PFSK-1 (cell line): ENCODE results near the gene LRFN2.

ENCODE experiments used
- FOXP2 ChIP-seq: optimal IDR thresholded peaks from 2 replicates; pipeline ENCODE3; 2011; ENCODE audit warnings: borderline replicate concordance, control low read depth, inconsistent platforms; ENCODE audit not compliant: insufficient read depth; ENCODE audit errors: extremely low read length, extremely low read depth
- POLR2AphosphoS5 ChIP-seq: IDR thresholded peaks from 2 replicates; pipeline ENCODE4 v1.6.1; 2012; ENCODE audit warnings: low read depth, mild to moderate bottlenecking, control low read depth, low read length, moderate library complexity
- REST ChIP-seq, 2 experiments: IDR thresholded peaks; 2 replicates each; pipeline versions ENCODE4 v1.6.1 to v1.8.0; 2011 to 2012; ENCODE audit warnings: low read depth in 2 of 2, low read length in 2 of 2, control low read depth in 1 of 2, inconsistent platforms in 1 of 2, mild to moderate bottlenecking in 1 of 2, moderate library complexity in 1 of 2; ENCODE audit not compliant: insufficient read depth in 1 of 2
- SIN3A ChIP-seq: IDR thresholded peaks from 2 replicates; pipeline ENCODE4 v1.6.1; 2012; ENCODE audit warnings: mild to moderate bottlenecking, low read length, moderate library complexity, borderline replicate concordance; ENCODE audit not compliant: insufficient read depth
- TAF1 ChIP-seq: IDR thresholded peaks from 2 replicates; pipeline ENCODE4 v1.6.1; 2012; ENCODE audit warnings: low read length, control low read depth, borderline replicate concordance; ENCODE audit not compliant: insufficient read depth

LRFN2 gene

GRCh38 chr6:40358473-40359460 is 228.4 kb downstream of the LRFN2 start:
- TF ChIP-seq FOXP2 = no peak
- TF ChIP-seq REST (IDR thresholded peaks at IDR 0.05; ENCODE audit: insufficient read depth in 1 of 2, low read depth in 2 of 2, low read length in 2 of 2) = no peak
- TF ChIP-seq POLR2AphosphoS5 = no peak
- no peak for TF ChIP-seq TAF1
- TF ChIP-seq SIN3A = no peak

GRCh38 chr6:40356242-40356910 is 230.8 kb downstream of the LRFN2 start:
- TF ChIP-seq POLR2AphosphoS5 (no peak), FOXP2 (no peak), TAF1 (no peak), REST (IDR thresholded peaks at IDR 0.05; ENCODE audit: insufficient read depth in 1 of 2, low read depth in 2 of 2, low read length in 2 of 2) (no peak), SIN3A (no peak)

GRCh38 chr6:40355532-40355931 is 231.6 kb downstream of the LRFN2 start:
- TF ChIP-seq SIN3A = no peak
- no peak for TF ChIP-seq REST (IDR thresholded peaks at IDR 0.05; ENCODE audit: insufficient read depth in 1 of 2, low read depth in 2 of 2, low read length in 2 of 2)

DNA sequence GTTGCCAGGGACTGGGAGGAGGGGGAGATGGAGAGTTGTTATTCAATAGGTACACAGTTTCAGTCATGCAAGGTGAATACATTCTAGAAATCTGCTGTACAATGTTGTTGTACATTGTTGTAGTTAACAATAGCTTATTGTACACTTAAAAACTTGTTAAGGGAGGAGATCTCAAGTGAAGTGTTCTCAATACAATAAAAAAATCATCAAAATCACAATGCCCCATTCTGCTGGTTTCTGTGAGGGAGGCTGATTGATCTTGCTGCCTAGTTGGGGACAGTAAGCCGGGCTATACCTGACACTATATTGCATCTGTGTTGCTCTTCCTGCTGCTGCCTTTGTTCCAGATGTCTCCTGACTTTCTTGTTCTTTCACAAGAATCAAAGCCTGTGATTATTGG is 232.1 kb downstream of the LRFN2 start:
- TF ChIP-seq REST (IDR thresholded peaks at IDR 0.05; ENCODE audit: insufficient read depth in 1 of 2, low read depth in 2 of 2, low read length in 2 of 2) (no peak), FOXP2 (no peak), SIN3A (no peak), TAF1 (no peak), POLR2AphosphoS5 (no peak)
